ENCODE results near the gene CRYGA.

Gene CRYGA, protein sequence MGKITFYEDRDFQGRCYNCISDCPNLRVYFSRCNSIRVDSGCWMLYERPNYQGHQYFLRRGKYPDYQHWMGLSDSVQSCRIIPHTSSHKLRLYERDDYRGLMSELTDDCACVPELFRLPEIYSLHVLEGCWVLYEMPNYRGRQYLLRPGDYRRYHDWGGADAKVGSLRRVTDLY

DNA sequence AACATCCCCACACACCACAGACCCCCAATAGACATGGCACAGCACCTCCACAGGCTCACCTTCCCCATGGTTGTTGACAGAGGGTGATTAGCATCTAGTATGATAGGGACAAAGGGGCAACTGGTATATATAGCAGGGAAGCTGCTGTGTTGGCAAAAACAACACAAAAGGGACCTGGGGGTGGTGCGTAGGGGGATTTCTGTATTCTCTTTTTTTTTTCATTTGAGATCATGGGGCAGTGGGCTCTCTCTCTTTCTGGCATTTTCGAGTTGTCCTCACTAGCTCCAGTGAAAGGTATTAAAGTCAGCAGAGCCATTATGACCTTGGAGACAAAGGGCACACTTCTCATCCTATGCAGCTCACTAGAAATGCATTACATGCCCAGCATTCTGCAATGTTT is at the start of gene CRYGA:
TSS of gene CRYGA (minus strand) at position 101 of the 400 bp plus-strand sequence. CDS start at position 68, 33 bp downstream.
- in situ Hi-C loops (cut with HindIII; ENCODE audit: low pct_ligation_motif_present, low pct_unique_long_range_greater_than_20kb, low sequenced_read_pairs): no loop called here
- DNase-seq: no peak

DNA sequence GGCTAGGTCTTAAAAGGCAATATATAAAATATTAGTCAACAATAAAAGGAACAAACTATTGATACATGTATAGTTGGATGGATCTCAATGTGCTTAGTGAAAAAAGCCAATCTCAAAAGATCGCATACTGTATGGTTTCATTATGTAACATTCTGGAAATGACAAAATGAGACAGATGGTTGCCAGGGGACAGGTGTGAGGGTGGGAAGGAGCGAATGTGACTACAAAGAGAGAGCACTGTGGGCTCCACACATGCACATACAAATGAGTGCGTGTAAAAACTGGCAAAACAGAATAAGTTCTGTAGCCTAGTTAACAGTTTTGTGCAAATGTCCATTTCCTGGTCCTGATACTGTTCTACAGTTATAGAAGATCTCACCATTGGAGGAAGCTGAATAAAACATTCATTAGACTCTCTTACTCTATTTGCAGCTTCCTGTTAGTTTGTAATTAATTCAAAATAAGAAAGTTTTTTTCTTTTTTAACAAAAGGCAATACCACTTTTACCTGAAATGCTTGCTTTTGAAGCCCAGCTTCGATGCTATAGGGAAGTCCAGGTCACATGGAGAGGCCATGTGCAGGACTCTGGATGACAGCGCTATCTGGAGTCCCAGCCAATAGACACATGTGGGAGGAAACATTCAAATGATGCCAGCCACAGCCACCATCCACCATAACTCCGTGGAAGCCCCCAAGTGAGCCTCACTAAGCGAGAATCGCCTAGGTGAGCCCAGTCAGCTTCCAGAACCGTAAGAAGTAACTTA is 47.5 kb upstream of the CRYGA start:
- in situ Hi-C loops (cut with HindIII; ENCODE audit: low pct_ligation_motif_present, low pct_unique_long_range_greater_than_20kb, low sequenced_read_pairs): no loop called here
- no peak for DNase-seq

DNA sequence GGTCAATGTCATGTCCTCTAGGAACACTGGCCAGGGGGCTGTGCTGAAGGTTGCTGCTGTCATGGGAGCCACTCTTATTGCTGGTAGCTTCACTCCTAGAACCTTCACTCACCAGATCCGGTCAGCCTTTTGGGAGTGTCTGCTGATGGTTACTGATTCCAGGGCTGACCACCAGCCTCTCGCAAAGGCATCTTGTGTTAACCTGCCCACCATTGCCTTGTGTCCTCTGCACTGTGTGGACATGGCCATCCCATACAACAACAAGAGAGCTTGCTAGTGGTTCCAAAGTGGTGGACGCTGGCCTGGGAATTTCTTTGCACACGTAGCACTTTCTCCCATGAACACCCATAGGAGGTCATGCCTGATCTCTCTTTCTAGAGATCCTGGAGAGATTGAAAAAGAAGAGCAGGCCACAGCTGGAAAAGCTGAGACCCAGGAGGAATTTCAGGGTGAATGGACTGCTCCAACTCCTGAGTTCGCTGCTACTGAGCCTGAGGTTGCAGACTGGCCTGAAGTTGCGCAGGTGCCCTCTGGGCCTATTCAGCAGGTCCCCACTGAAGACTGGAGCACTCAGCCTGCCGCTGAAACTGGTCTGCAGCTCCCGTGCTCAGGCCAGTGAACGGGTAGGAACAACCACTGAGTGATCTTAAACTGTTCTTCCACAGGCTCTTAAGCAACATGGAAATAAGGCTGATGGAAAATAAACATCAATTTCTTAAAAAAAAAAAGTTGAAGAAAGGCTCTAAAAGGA is 45.1 kb upstream of the CRYGA start:
- in situ Hi-C loops (cut with HindIII; ENCODE audit: low pct_ligation_motif_present, low pct_unique_long_range_greater_than_20kb, low sequenced_read_pairs): no loop called here
- DNase-seq: no peak

DNA sequence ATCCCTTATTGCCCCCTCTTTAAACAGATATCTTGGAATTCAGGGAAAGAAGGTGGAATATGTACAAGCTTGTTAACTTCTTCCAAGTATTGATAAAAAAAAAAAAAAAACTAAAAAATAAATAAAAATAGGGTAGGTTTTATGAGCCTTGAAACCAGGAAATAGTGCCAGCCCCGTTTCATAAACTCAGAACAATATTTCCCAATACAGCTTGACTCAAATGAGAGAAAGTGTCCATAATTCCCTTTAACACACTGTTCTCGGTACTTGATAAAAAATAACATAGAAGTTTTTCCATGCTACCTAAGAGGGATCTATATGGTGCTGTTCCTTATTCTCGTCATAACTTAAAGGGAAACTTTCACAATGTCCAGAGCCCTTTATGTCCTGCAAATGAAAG is 44.4 kb upstream of the CRYGA start:
- DNase-seq: no peak
- in situ Hi-C loops (cut with HindIII; ENCODE audit: low pct_ligation_motif_present, low pct_unique_long_range_greater_than_20kb, low sequenced_read_pairs): no loop called here

DNA sequence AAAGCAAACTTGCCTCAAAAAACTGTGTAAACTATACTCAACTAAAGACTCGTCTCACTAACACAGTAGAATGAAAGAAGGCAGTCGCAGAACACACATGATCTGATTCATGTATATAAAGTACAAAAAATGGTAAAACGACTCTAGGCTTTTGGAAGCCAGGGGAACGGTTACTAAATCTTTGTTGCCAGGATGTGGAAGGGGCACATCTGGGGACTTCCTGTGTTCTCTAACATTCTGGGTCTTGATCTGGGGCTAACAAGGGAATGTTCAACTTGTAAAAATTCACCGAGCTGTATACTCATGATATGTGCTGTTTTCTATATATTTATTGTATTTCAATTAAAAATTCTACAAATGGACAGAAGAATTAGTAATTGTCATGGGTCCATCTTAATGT is 40.8 kb upstream of the CRYGA start:
- no peak for DNase-seq
- in situ Hi-C loops (cut with HindIII; ENCODE audit: low pct_ligation_motif_present, low pct_unique_long_range_greater_than_20kb, low sequenced_read_pairs): no loop called here

DNA sequence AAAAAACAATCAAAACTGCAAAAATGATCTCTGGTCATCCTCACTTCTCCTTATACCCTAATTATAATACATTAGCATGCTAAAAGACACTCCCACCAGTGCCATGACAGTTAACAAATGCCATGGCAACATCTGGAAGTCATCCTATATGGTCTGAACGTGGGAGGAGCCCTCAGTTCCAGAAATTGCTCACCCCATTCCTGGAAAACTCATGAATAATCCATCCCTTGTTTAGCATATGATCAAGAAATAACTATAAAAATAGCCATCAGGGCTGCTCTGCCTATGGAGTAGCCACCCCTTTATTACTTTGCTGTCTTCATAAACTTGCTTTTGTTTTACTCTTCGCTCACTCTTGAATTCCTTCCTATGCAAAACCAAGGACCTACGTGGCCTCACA is 32.1 kb upstream of the CRYGA start:
- in situ Hi-C loops (cut with HindIII; ENCODE audit: low pct_ligation_motif_present, low pct_unique_long_range_greater_than_20kb, low sequenced_read_pairs): no loop called here
- no peak for DNase-seq

DNA sequence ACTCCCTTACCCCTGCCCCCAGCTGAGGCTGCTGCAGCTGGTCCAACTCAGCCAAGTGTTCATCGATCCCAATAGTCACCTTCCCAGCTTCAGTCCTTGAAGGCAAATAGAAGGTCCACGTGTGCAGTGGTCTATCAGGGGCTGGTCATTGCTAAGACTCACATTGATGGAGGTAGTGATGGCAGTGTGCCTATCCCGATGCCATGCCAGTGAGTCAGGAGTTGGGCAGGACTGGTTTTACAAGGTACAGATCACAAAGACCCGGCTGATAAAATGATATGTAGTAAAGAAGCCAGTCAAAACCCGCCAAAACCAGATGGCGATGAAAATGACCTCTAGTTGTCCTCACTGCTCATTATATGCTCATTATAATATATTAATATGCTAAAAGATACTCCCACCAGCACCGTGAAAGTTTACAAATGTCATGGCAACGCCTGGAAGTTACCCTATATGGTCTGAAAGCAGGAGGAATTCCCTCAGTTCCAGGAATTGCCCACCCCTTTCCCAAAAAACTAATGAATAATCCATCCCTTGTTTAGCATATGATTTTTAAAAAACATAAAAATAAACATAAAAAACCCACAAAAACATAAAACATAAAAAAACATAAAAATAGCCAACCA is 29.3 kb upstream of the CRYGA start:
- no peak for DNase-seq
- in situ Hi-C loops (cut with HindIII; ENCODE audit: low pct_ligation_motif_present, low pct_unique_long_range_greater_than_20kb, low sequenced_read_pairs): no loop called here

DNA sequence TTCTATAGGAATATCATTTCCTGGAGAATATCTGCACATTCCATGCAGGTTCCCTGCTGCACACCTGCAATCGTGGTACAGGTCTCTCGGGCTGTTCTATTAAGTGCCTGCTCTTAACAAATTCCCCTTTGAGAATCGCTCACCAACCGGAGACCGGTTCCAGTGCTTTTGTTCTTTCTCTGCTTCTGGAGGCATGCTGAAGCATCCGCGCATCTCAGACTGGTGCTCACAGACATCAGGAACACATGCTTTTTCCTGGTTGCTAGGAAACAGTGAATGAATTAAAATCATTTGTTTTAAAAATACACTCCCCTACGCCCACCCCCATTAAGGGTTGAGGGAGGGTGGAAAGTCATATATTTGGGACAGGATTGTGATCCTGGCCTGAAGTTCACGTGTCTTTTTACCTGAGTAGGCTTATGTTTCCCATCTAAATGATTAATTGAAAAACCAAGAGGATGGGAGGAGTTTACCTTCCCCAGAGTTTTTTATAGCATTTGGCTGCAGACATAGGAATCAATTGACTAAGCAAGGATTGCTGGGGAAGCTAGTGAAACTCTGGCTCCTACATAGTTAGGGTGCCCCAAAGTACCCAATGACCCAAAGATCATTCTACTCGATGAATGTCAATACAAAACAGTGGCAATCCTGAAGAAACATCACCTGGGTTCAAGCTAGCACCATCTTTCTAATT is 26.6 kb upstream of the CRYGA start, which contains the start of gene C2orf80:
TSS of gene C2orf80 (minus strand) at position 221 of the 694 bp plus-strand sequence. CDS start 3,044 bp downstream, outside the sequence.
- in situ Hi-C loops (cut with HindIII; ENCODE audit: low pct_ligation_motif_present, low pct_unique_long_range_greater_than_20kb, low sequenced_read_pairs): no loop called here
- no peak for DNase-seq

DNA sequence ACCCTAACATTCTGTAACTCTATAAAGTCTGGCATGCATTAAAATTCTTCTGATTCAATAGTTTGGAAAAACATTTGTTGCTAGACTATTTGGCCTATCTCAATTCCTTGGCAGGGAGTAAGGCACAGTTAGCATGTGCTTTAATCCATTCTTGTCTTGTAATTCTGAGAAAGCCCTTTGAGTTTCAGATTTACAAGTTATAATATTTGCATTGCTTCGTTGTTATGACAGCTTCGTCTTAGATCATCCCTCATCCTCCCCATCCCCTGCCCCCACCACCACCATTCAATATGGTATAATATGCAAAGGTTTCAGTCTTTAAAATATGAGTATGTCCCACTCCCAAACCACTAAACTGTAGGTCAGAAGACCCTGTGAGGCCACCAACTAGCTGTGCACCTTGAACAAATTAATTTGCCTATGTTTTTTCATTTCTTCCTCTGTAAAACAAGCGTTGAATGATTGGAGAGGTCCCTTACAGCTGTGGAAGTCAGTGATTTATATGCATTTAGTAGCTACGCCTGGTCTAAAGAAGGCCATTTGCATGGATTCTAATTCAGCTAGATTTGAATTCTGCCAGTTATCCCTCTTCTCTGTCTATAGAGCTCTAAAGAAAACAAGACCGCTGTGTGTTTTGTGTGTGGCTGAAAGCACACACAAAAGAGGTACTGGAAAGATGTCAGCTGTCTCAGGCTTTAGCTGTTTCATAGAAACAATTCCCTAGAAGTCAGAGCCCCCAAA is 25.9 kb upstream of the CRYGA start:
- in situ Hi-C loops (cut with HindIII; ENCODE audit: low pct_ligation_motif_present, low pct_unique_long_range_greater_than_20kb, low sequenced_read_pairs): no loop called here
- no peak for DNase-seq

DNA sequence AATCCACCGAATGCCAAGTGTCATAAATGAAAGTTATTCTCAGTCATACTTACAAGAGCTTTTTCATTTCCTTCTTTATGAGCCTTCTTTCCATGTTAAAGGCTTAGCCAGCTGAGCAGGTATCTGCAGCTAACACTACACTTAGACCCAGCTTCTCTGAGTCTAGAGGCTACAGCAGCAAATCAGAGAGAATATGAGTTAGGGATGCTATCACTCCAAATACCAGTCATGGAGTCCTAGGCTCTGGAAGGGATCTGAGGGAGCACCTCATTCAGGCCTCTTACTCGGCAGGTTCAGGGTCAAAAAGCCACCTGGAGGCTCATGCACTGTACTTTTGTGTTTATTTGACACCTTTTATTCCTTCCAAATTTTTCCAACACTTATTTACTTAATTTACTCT is 23.5 kb upstream of the CRYGA start:
- in situ Hi-C loops (cut with HindIII; ENCODE audit: low pct_ligation_motif_present, low pct_unique_long_range_greater_than_20kb, low sequenced_read_pairs): no loop called here
- no peak for DNase-seq

DNA sequence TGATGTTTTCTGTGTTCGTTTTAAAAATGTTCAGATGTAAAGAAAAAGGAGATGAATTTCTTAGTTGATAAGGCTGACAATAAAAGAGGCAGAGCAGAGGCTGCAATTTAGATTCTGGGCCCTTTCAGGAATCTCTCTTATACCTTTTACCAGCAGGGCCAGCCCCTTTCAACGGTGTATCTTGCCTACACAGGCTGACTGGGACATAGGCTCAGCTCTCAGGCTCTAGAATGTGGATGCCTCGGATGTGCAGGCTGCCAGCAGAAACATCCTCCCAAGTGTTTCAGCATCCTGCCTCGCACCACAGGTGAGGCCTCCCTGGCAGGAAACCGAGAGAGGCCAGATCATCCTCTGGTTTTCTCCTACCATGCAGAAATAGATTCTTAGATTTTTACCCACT is 23.1 kb upstream of the CRYGA start:
- no peak for DNase-seq
- in situ Hi-C loops (cut with HindIII; ENCODE audit: low pct_ligation_motif_present, low pct_unique_long_range_greater_than_20kb, low sequenced_read_pairs): no loop called here

DNA sequence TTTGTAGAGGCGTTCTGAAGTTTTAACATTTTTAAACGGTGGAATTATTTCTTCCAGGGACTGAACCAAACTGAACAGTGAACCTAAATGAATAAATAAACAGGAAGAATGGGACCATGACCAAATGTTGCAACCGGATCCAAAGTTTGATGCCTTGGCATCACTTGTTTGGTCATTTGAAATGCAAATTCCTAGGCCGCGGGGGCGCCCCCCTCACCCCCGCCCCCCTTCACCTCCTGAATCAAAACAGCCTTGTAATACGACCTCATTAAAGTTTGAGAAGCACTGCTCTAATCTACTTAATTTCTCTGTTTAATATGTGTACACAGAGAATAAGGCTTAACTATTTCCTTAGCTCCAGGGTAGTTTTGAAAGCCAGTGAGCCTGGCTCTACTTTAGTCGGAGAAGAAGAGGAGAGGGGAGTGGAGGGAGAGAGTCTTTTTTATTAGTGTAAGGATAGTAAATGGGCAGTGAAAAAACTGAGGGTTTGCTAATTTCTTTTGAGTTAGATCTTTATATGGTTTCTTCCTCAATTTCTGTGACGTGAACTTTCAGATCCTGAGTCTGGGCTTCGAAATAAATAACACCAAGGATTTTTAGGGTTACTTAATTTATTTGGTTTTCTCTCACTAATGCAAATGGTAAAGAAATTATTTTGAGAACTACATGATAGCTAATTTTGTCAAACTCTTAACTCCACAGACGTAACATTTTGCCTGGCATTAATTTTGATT is 20.8 kb upstream of the CRYGA start:
- in situ Hi-C loops (cut with HindIII; ENCODE audit: low pct_ligation_motif_present, low pct_unique_long_range_greater_than_20kb, low sequenced_read_pairs): no loop called here
- no peak for DNase-seq

DNA sequence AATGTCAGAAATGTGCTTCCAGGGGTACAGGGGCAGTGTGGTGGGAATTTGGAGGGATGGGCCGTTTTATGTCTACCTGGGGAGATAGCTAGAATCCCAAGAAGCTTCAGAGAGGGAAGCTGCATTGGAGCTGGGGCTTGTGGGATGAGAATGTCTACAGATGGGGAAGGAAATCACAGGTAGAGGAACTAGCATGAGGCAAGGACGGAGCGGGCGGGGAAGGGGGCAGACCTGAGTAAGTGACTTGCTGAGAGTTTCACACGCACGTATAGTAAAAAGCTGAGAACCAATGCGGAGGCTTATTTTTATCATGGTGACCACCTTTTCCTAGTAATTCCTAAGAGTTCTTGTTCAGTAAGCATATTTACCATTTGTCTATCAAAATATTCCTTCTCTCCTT is 20.1 kb upstream of the CRYGA start:
- in situ Hi-C loops (cut with HindIII; ENCODE audit: low pct_ligation_motif_present, low pct_unique_long_range_greater_than_20kb, low sequenced_read_pairs): no loop called here
- no peak for DNase-seq

DNA sequence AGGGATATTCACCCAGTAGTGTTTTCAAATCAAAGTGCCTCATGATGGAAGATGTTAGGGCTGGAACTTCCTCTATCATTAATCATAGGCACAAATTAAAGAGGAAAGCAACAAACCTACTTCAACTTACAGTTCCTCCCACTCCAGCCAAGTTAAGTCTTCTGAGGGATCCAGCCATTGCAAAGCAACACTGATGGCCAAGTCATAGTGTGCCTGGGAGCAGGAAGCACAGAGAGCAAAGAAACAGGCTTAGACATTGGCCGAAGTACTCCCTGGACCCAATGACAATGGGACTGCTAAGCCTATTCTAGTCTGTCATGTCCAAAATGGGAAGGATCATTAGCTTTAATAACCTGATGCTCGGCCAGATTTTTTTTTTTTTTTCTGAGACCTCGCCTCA is 19.4 kb upstream of the CRYGA start:
- in situ Hi-C loops (cut with HindIII; ENCODE audit: low pct_ligation_motif_present, low pct_unique_long_range_greater_than_20kb, low sequenced_read_pairs): no loop called here

DNA sequence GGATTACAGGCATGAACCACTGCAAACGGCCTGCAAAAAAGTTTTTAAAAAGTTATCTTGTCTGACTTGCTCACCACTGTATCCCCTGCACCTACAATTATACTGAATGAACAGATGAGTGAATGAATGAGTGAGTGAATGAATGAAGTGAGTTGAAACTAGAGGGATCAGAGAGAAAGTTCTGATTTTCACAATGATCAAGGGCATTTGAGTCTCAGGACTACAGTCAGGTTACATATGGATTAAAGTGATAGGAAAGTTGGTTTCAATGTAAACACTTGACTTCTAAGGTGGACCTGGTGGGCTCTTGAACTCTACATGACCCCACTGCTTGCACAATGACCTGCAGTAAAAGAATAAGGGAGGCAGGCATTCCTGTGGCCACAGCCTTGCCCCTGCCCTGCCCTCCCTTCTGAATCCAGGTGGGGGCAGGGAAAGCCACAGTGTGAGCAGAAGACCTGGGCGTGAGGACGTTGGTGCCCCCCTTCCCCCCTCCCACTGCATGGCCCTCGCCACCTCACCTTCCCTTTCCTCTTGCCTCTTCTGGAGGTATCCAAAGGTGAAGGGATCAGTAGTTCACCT is 15.7 kb upstream of the CRYGA start:
- DNase-seq: no peak
- in situ Hi-C loops (cut with HindIII; ENCODE audit: low pct_ligation_motif_present, low pct_unique_long_range_greater_than_20kb, low sequenced_read_pairs): no loop called here

More for the DNA sequence above, 19.4 kb upstream of the CRYGA start:
- DNase-seq: no peak

DNA sequence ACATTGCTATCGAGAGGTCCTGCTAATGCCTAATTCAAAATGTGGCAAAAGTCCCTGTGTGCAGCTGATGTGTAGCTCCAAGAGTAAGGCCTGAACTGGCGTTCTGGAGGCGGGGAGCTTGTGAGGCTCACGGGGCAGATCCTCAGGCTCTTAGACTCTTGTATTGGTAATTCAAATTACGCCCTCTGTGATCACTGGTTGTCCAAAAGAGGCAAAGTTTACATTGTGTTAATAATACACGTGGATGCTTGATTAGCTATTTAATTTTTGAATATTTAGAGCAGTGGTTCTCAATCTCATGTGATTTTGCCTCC is 12.4 kb upstream of the CRYGA start:
- no peak for DNase-seq
- in situ Hi-C loops (cut with HindIII; ENCODE audit: low pct_ligation_motif_present, low pct_unique_long_range_greater_than_20kb, low sequenced_read_pairs): no loop called here

Data from ACHN (cell line).